Thyroid gland (tissue), 4 donors: ENCODE measurements around the gene PPP3R2.

Experiments used
- CTCF ChIP-seq, 6 experiments: fragments of 200-600 bp in 3 of 6; fragments of 450-650 bp in 3 of 6; sonication (generic) in 3 of 6; IDR thresholded peaks; one replicate each; pipeline ENCODE4 v1.5.1; 2016 to 2019; ENCODE audit warnings: antibody characterized with exemption in 6 of 6, mild to moderate bottlenecking in 2 of 6, inconsistent platforms in 1 of 6, moderate library complexity in 1 of 6
- POLR2A ChIP-seq, 2 donors: fragments of 450-650 bp; IDR thresholded peaks; one replicate each; pipeline ENCODE4 v1.6.1; 2017; ENCODE audit warnings: antibody characterized with exemption in 2 of 2, mild to moderate bottlenecking in 2 of 2, moderate library complexity in 1 of 2

- TF ChIP-seq CTCF (IDR thresholded peaks at IDR 0.05) (no peak), POLR2A (IDR thresholded peaks at IDR 0.05) (no peak)
These were observed 8.1 kb downstream of the PPP3R2 start for GRCh38 chr9:101586651-101587050.
